Trophoblast cell (in vitro differentiated cells and primary cell): ENCODE results near the gene LTF.

ENCODE experiments used
- DNase-seq, 2 donors: peaks; one replicate each; pipeline ENCODE4 v3.0.0-alpha.2; 2016
- H2AFZ ChIP-seq: 2 replicates; pipeline ENCODE4 v1.6.1; 2013; ENCODE audit warnings: low read length, moderate library complexity, mild to moderate bottlenecking; ENCODE audit not compliant: insufficient read depth, poor library complexity
- H2AK5ac ChIP-seq: 2 replicates; pipeline ENCODE4 v1.6.1; 2013; ENCODE audit warnings: mild to moderate bottlenecking, low read length
- H2BK120ac ChIP-seq: 2 replicates; pipeline ENCODE4 v1.6.1; 2013; ENCODE audit warnings: low read length, mild to moderate bottlenecking, moderate library complexity; ENCODE audit not compliant: insufficient read depth, poor library complexity
- H2BK12ac ChIP-seq: 2 replicates; pipeline ENCODE4 v1.6.1; 2013; ENCODE audit warnings: mild to moderate bottlenecking, low read length, moderate library complexity
- H2BK5ac ChIP-seq: 2 replicates; pipeline ENCODE4 v1.6.1; 2013; ENCODE audit warnings: low read length, low read depth, moderate library complexity, mild to moderate bottlenecking; ENCODE audit not compliant: poor library complexity
- H3K14ac ChIP-seq: 2 replicates; pipeline ENCODE4 v1.6.1; 2013; ENCODE audit warnings: mild to moderate bottlenecking, low read length
- H3K18ac ChIP-seq: 2 replicates; pipeline ENCODE4 v1.6.1; 2013; ENCODE audit warnings: mild to moderate bottlenecking, low read length
- H3K23ac ChIP-seq: 2 replicates; pipeline ENCODE4 v1.6.1; 2013; ENCODE audit warnings: low read length
- H3K27ac ChIP-seq: 2 replicates; pipeline ENCODE4 v1.5.1; 2013; ENCODE audit warnings: low read depth, mild to moderate bottlenecking, inconsistent platforms, low read length, moderate library complexity
- H3K27me3 ChIP-seq: 2 replicates; pipeline ENCODE4 v1.6.1; 2013; ENCODE audit warnings: inconsistent platforms, mild to moderate bottlenecking, low read length, moderate library complexity; ENCODE audit not compliant: insufficient read depth
- H3K36me3 ChIP-seq, 2 experiments: 1 replicate in 1 of 2; 2 replicates in 1 of 2; pipeline ENCODE4 v1.6.1; 2013; ENCODE audit warnings: low read length in 2 of 2, mild to moderate bottlenecking in 2 of 2, moderate library complexity in 1 of 2; ENCODE audit not compliant: insufficient read depth in 2 of 2, control insufficient read depth in 1 of 2
- H3K4ac ChIP-seq: 2 replicates; pipeline ENCODE4 v1.6.1; 2013; ENCODE audit warnings: low read depth, mild to moderate bottlenecking, low read length, moderate library complexity
- H3K4me1 ChIP-seq, 2 experiments: 1 replicate in 1 of 2; 2 replicates in 1 of 2; pipeline ENCODE4 v1.6.1; 2013; ENCODE audit warnings: low read length in 2 of 2, mild to moderate bottlenecking in 2 of 2, moderate library complexity in 1 of 2; ENCODE audit not compliant: insufficient read depth in 2 of 2, control insufficient read depth in 1 of 2
- H3K4me2 ChIP-seq: 2 replicates; pipeline ENCODE4 v1.6.1; 2013; ENCODE audit warnings: inconsistent platforms, mild to moderate bottlenecking, low read length, moderate library complexity
- H3K4me3 ChIP-seq: 2 replicates; pipeline ENCODE4 v1.5.1; 2013; ENCODE audit warnings: mild to moderate bottlenecking, low read depth, low read length, inconsistent platforms
- H3K79me1 ChIP-seq: one replicate; pipeline ENCODE4 v1.6.1; 2013; ENCODE audit warnings: low read length
- H3K79me2 ChIP-seq: 2 replicates; pipeline ENCODE4 v1.6.1; 2013; ENCODE audit warnings: low read length, mild to moderate bottlenecking; ENCODE audit not compliant: control insufficient read depth, insufficient read depth, poor library complexity
- H3K9ac ChIP-seq: 2 replicates; pipeline ENCODE4 v1.6.1; 2013; ENCODE audit warnings: mild to moderate bottlenecking, low read length
- H3K9me3 ChIP-seq: 2 replicates; pipeline ENCODE4 v1.6.1; 2013; ENCODE audit warnings: low read depth, mild to moderate bottlenecking, control low read depth, inconsistent platforms, low read length; ENCODE audit not compliant: insufficient read depth
- H4K12ac ChIP-seq: 2 replicates; pipeline ENCODE4 v1.6.1; 2013; ENCODE audit warnings: low read depth, mild to moderate bottlenecking, low read length, moderate library complexity
- H4K8ac ChIP-seq: 2 replicates; pipeline ENCODE4 v1.6.1; 2013; ENCODE audit warnings: low read depth, mild to moderate bottlenecking, low read length, moderate library complexity
- H4K91ac ChIP-seq: one replicate; pipeline ENCODE4 v1.6.1; 2013; ENCODE audit warnings: low read depth, mild to moderate bottlenecking, low read length, moderate library complexity
- WGBS: extraction: QIAGEN DNeasy Blood & Tissue Kit; methylation state at CpG from one replicate; pipeline ENCODE4 v1.1.7; 2013; ENCODE audit warnings: missing lambda C conversion rate; ENCODE audit not compliant: insufficient read length, insufficient coverage; ENCODE audit errors: extremely low coverage; 5-methylcytosine and 5-hydroxymethylcytosine counted together

The LTF gene

DNA sequence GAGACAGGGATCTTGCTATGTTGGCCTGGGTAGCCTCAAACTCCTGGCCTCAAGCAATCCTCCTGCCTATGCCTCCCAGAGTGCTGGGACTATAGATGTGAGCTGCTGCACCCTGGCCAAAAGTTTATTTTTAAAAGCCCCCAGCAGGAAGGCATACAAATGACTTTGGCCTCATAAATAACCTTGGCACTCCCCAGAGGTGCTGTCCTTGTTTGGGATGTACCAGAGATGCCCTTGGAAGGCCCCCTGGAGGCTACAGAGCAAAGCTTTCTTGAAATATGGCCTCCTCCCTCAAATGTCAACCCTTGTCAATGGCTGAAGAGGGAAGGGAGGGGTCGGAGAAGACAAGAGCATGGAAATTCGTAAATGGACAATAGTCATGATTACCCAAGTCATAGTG lies 19.1 kb upstream of the LTF start:
- Histone ChIP-seq H3K4ac (no peak overlapping the region), H2AFZ (no peak overlapping the region), H3K18ac (no peak overlapping the region), H2BK12ac (no peak overlapping the region), H3K4me2 (no peak overlapping the region), H4K91ac (no peak overlapping the region), H3K79me2 (no peaks in the 10 kb centered on the region), H2BK5ac (no peak overlapping the region), H3K4me3 (no peak overlapping the region), H2AK5ac (no peak overlapping the region), H4K8ac (no peak overlapping the region), H3K9me3 (peaks cover 5% of the 10 kb centered on the region), H4K12ac (no peak overlapping the region), H3K27ac (no peak overlapping the region), H3K14ac (no peak overlapping the region), H3K4me1 (peaks cover 0 to under 1% of the 10 kb centered on the region in 2 experiments), H2BK120ac (no peak overlapping the region), H3K23ac (no peak overlapping the region), H3K9ac (no peak overlapping the region), H3K27me3 (no peaks in the 10 kb centered on the region), H3K36me3 (no peaks in the 10 kb centered on the region), H3K79me1 (no peaks in the 10 kb centered on the region)
- no peak for DNase-seq
- WGBS, result no CpG with 5 or more reads among the region's 2 CpGs

DNA sequence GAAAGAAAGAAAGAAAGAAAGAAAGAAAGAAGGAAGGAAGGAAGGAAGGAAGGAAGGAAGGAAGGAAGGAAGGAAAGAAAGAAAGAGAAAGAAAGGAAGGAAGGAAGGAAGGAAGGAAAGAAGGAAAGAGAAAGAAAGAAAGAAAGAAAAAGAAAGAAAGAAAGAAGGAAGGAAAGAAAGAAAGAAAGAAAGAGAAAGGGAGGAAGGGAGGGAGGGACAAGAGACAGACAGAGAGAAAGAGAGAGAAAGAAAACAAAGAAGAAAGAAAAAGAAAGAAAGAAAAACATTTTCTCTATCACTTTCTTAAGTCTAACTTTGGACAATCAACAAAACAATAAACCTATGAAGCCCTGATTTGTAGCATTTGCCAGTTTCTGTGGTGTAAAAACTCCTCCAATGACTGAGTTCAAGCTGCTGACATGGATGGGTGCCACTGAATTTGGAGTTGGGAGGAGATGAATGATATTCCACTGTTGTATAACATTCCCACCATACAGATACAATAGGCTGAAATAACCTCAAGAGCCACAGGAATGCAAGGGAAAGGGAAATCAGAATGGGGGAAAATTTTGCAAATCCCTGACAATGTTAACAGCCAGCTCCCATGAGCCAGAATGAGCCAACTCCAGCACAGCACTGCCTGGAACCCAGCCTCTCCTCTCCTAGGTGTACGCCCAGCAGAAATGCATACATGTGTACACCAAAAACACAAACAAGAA lies 18.1 kb upstream of the LTF start:
- no peaks in the 10 kb centered on the region for H3K4me1 ChIP-seq
- WGBS, result no CpG with 5 or more reads among the region's 1 CpG
- H4K12ac ChIP-seq, result no peak overlapping the region
- no peak overlapping the region for H4K91ac ChIP-seq
- H3K79me2 ChIP-seq, result no peaks in the 10 kb centered on the region
- no peaks in the 10 kb centered on the region for H3K27me3 ChIP-seq
- H3K79me1 ChIP-seq, result no peaks in the 10 kb centered on the region
- no peak overlapping the region for H2BK12ac ChIP-seq
- no peak overlapping the region for H3K4ac ChIP-seq
- no peak overlapping the region for H3K14ac ChIP-seq
- no peak overlapping the region for H3K27ac ChIP-seq
- no peak overlapping the region for H3K4me3 ChIP-seq
- H3K18ac ChIP-seq, result no peak overlapping the region
- H3K4me2 ChIP-seq, result no peak overlapping the region
- H3K23ac ChIP-seq, result no peak overlapping the region
- H2BK120ac ChIP-seq, result no peak overlapping the region
- no peak overlapping the region for H3K9ac ChIP-seq
- DNase-seq, result no peak
- no peaks in the 10 kb centered on the region for H3K36me3 ChIP-seq
- no peak overlapping the region for H2AFZ ChIP-seq
- no peak overlapping the region for H2BK5ac ChIP-seq
- no peak overlapping the region for H4K8ac ChIP-seq
- H2AK5ac ChIP-seq, result no peak overlapping the region
- H3K9me3 ChIP-seq, result peaks cover 5% of the 10 kb centered on the region

DNA sequence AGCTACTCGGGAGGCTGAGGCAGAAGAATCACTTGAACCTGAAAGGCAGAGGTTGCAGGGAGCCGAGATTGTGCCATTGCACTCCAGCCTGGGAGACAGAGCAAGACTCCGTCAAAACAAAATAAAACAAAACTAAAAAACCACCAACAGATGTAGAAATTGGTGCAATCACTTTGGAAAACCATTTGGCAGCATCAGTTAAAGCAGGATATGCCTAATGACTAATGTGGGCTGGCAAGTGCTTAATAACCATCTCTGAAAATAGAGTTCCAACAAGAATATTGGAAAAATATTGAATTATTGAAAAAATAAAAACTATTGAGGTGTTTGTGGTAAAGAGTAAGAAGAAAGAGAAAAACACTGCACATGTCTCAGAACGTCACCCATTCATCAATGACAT lies 16.9 kb upstream of the LTF start:
- Histone ChIP-seq H3K79me2 (no peaks in the 10 kb centered on the region), H3K79me1 (no peaks in the 10 kb centered on the region), H2BK5ac (no peak overlapping the region), H3K4me1 (no peaks in the 10 kb centered on the region), H2AK5ac (no peak overlapping the region), H3K27me3 (no peaks in the 10 kb centered on the region), H3K36me3 (no peaks in the 10 kb centered on the region), H4K12ac (no peak overlapping the region), H3K9ac (no peak overlapping the region), H3K4me3 (no peak overlapping the region), H3K14ac (no peak overlapping the region), H2BK120ac (no peak overlapping the region), H2BK12ac (no peak overlapping the region), H2AFZ (no peak overlapping the region), H3K9me3 (peaks cover 5% of the 10 kb centered on the region), H4K91ac (no peak overlapping the region), H3K23ac (no peak overlapping the region), H3K4me2 (no peak overlapping the region), H3K18ac (no peak overlapping the region), H4K8ac (no peak overlapping the region), H3K27ac (no peak overlapping the region), H3K4ac (no peak overlapping the region)
- no CpG with 5 or more reads among the region's 4 CpGs for WGBS
- DNase-seq, result no peak

DNA sequence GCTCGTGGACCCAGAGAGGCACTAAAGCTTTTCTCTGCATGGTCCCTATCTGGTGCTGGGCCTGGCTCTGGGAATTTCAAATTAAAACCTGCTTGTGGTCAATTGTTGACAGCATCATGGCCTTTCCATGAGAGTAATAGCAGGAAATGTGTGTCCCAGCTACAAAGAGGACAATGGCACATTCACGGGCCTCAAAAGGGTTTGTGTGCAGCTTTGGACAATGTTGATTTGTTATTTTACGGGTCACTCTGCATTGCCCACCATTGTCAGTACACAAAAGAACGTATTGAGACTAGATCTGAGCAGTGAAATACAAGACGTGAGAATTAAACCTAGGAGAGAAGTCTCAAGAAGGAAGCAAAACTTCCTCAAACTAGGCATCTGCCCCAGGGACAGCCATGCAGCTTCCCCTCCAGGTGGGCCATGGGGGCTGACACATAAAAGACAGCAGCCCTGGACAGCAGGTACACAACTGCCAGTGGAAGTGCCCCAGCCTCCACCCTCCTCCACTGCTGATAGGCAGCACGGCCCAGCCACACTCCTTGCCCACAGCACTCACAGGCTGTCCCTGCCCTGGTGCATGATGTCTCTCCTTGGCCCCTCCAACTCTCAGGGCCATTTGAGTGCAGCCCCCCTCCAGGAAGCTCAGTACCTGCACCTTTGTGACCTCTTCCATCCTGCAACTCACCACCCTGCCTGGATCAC lies 15.9 kb upstream of the LTF start:
- no CpG with 5 or more reads among the region's 6 CpGs for WGBS
- Histone ChIP-seq H3K79me2 (no peaks in the 10 kb centered on the region), H4K8ac (no peak overlapping the region), H3K27ac (no peak overlapping the region), H3K4me2 (no peak overlapping the region), H2AK5ac (no peak overlapping the region), H2BK120ac (no peak overlapping the region), H3K4me3 (no peak overlapping the region), H3K18ac (no peak overlapping the region), H3K79me1 (no peaks in the 10 kb centered on the region), H4K91ac (no peak overlapping the region), H3K9me3 (peaks cover 5% of the 10 kb centered on the region), H2BK12ac (no peak overlapping the region), H3K4me1 (no peaks in the 10 kb centered on the region), H3K36me3 (no peaks in the 10 kb centered on the region), H3K9ac (no peak overlapping the region), H3K4ac (no peak overlapping the region), H3K27me3 (no peaks in the 10 kb centered on the region), H4K12ac (no peak overlapping the region), H3K23ac (no peak overlapping the region), H2AFZ (no peak overlapping the region), H3K14ac (no peak overlapping the region), H2BK5ac (no peak overlapping the region)
- DNase-seq, result no peak
